ENCODE measurements around the gene MAP9. TPM values are rescaled to one million over a fixed set of nuclear protein-coding genes. Genes with fewer than 3 reads are reported as not detected.
A peak's percentile ranks its signal among the peaks of the same experiment; 100 is the strongest.

The MAP9 gene
- total RNA-seq, 1 donor from 2014 or later = 22.4 TPM

DNA sequence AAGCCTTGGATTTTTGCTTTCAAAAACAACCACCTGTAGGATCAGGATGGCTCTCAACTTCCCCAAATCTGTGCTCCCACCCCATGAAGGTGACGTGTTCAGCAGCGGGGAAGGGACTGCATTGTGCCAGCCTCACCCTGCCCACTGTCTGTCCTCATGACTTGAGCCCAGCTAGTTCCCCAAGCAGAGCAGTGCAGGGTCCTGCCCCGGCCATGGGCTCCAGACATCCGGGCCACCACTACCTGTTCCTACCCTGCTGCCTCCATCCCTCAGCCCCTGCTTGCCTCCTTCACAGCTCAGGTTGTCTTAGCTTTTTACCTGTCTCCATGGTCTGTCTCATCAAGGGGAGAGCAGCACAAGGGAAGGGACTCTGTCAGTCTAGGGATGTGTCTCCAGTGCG lies 11.4 kb upstream of the MAP9 start:
- DNase-seq (ENCODE audit: low spot score in 2 of 2, unreplicated experiment in 2 of 2) = no peak
- Mint-ChIP-seq H3K36me3 (no peaks in the 10 kb centered on the region), H3K27me3 (ENCODE audit: low read depth) (peaks cover 15% of the 10 kb centered on the region), H3K4me1 (peaks cover 3% of the 10 kb centered on the region), H3K27ac (no peak overlapping the region), H3K9me3 (no peaks in the 10 kb centered on the region), H3K4me3 (no peak overlapping the region)
- TF ChIP-seq, protein P1, sequence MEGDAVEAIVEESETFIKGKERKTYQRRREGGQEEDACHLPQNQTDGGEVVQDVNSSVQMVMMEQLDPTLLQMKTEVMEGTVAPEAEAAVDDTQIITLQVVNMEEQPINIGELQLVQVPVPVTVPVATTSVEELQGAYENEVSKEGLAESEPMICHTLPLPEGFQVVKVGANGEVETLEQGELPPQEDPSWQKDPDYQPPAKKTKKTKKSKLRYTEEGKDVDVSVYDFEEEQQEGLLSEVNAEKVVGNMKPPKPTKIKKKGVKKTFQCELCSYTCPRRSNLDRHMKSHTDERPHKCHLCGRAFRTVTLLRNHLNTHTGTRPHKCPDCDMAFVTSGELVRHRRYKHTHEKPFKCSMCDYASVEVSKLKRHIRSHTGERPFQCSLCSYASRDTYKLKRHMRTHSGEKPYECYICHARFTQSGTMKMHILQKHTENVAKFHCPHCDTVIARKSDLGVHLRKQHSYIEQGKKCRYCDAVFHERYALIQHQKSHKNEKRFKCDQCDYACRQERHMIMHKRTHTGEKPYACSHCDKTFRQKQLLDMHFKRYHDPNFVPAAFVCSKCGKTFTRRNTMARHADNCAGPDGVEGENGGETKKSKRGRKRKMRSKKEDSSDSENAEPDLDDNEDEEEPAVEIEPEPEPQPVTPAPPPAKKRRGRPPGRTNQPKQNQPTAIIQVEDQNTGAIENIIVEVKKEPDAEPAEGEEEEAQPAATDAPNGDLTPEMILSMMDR (IDR thresholded peaks at IDR 0.05; ENCODE audit: unreplicated experiment) = no peak

GRCh38 chr4:155383541-155383940 lies 6.8 kb upstream of the MAP9 start:
- Mint-ChIP-seq H3K36me3 (no peaks in the 10 kb centered on the region), H3K4me3 (no peak overlapping the region), H3K27ac (no peak overlapping the region), H3K27me3 (ENCODE audit: low read depth) (peaks cover 35% of the 10 kb centered on the region), H3K9me3 (no peaks in the 10 kb centered on the region), H3K4me1 (no peaks in the 10 kb centered on the region)
- TF ChIP-seq, protein P1 (IDR thresholded peaks at IDR 0.05; ENCODE audit: unreplicated experiment) = no peak
- DNase-seq (ENCODE audit: low spot score in 2 of 2, unreplicated experiment in 2 of 2) = no peak

DNA sequence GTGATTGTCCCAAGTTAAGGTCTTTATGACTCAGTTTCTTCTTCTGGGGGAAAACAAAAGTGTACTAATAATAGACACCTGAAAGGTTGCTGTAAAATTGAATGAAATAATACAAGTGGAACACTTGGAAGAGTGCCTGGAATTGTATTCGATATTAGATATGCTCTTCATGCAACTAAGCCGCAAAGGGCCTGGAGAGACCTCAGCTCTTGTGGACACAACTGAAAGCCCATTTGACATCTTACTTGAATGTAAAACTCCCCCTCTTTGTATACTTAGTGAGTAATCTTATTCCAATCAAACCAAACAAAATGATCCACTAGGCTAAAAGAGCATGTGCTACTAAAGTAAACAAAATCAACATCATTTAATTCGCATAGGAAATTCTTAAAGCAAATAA lies 511 bp upstream of the MAP9 start:
- Mint-ChIP-seq H3K27me3 (ENCODE audit: low read depth) (peaks cover 17% of the 10 kb centered on the region), H3K9me3 (no peaks in the 10 kb centered on the region), H3K4me3 (peak overlapping the region; percentile 87), H3K36me3 (peaks cover 2% of the 10 kb centered on the region), H3K4me1 (peaks cover 15% of the 10 kb centered on the region), H3K27ac (no peak overlapping the region)
- no peak for DNase-seq (ENCODE audit: low spot score in 2 of 2, unreplicated experiment in 2 of 2)
- TF ChIP-seq, protein P1 (IDR thresholded peaks at IDR 0.05; ENCODE audit: unreplicated experiment) = no peak

GRCh38 chr4:155371432-155372043 lies 5.2 kb downstream of the MAP9 start:
- Mint-ChIP-seq H3K4me3 (no peak overlapping the region), H3K4me1 (peaks cover 15% of the 10 kb centered on the region), H3K27ac (no peak overlapping the region), H3K36me3 (peaks cover 23% of the 10 kb centered on the region), H3K27me3 (ENCODE audit: low read depth) (no peaks in the 10 kb centered on the region), H3K9me3 (no peaks in the 10 kb centered on the region)
- no peak for DNase-seq (ENCODE audit: low spot score in 2 of 2, unreplicated experiment in 2 of 2)
- TF ChIP-seq, protein P1 (IDR thresholded peaks at IDR 0.05; ENCODE audit: unreplicated experiment) = peak; percentile 80

- no peak for DNase-seq (ENCODE audit: low spot score in 2 of 2, unreplicated experiment in 2 of 2)
- H3K27me3 Mint-ChIP-seq (ENCODE audit: low read depth) = no peaks in the 10 kb centered on the region
- TF ChIP-seq, protein P1 (IDR thresholded peaks at IDR 0.05; ENCODE audit: unreplicated experiment) = no peak
- H3K4me1 Mint-ChIP-seq = no peaks in the 10 kb centered on the region
- H3K36me3 Mint-ChIP-seq = peaks cover 44% of the 10 kb centered on the region
- no peak overlapping the region for H3K4me3 Mint-ChIP-seq
- no peak overlapping the region for H3K27ac Mint-ChIP-seq
- H3K9me3 Mint-ChIP-seq = no peaks in the 10 kb centered on the region
These were observed 9.2 kb downstream of the MAP9 start for GRCh38 chr4:155367608-155368007.

Measured in mesothelial cell of epicardium (in vitro differentiated cells).